SU-DHL-6 (cell line): ENCODE data around the gene ARMS2.

ENCODE experiments used
- CTCF ChIP-seq: fragments of 200-600 bp; sonication (generic); IDR thresholded peaks from one replicate; pipeline ENCODE4 v1.5.1; 2017; ENCODE audit warnings: antibody characterized with exemption, mild to moderate bottlenecking, low read length, moderate library complexity; ENCODE audit not compliant: insufficient read depth, poor library complexity, severe bottlenecking
- EZH2phosphoT487 ChIP-seq: fragments of 200-600 bp; sonication (generic), shearing (Covaris generic); conservative IDR thresholded peaks from 2 replicates; pipeline ENCODE4 v1.6.1; 2018; ENCODE audit warnings: mild to moderate bottlenecking, antibody characterized with exemption, low read length, moderate library complexity, mixed read lengths

- no peak for TF ChIP-seq CTCF
- TF ChIP-seq EZH2phosphoT487: no peak
Observed at GRCh38 chr10:122490786-122491680, 36.6 kb downstream of the ARMS2 start.
